Measurements from ENCODE around the gene PPP2R5C.

- no peak for TF ChIP-seq POLR2A (IDR thresholded peaks at IDR 0.05; ENCODE audit: low read depth, low read length)
- no peak for TF ChIP-seq RCOR1 (IDR thresholded peaks at IDR 0.05; ENCODE audit: insufficient replicate concordance, low read length)
- no peak for TF ChIP-seq CTCF (conservative IDR thresholded peaks at IDR 0.05; ENCODE audit: low read depth, low read length)
- no peak for TF ChIP-seq RAD21 (IDR thresholded peaks at IDR 0.05; ENCODE audit: low read length)
- TF ChIP-seq, protein P1, sequence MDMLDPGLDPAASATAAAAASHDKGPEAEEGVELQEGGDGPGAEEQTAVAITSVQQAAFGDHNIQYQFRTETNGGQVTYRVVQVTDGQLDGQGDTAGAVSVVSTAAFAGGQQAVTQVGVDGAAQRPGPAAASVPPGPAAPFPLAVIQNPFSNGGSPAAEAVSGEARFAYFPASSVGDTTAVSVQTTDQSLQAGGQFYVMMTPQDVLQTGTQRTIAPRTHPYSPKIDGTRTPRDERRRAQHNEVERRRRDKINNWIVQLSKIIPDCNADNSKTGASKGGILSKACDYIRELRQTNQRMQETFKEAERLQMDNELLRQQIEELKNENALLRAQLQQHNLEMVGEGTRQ (IDR thresholded peaks at IDR 0.05; ENCODE audit: low read depth, low read length), result no peak
- TF ChIP-seq CEBPB (IDR thresholded peaks at IDR 0.05; ENCODE audit: low read depth, low read length), result no peak
- TF ChIP-seq RFX5 (IDR thresholded peaks at IDR 0.05; ENCODE audit: low read depth, low read length), result no peak
These were observed 6.6 kb upstream of the PPP2R5C start for GRCh38 chr14:101754893-101755292.
